ENCODE data around the gene BCKDK.

BCKDK gene

DNA sequence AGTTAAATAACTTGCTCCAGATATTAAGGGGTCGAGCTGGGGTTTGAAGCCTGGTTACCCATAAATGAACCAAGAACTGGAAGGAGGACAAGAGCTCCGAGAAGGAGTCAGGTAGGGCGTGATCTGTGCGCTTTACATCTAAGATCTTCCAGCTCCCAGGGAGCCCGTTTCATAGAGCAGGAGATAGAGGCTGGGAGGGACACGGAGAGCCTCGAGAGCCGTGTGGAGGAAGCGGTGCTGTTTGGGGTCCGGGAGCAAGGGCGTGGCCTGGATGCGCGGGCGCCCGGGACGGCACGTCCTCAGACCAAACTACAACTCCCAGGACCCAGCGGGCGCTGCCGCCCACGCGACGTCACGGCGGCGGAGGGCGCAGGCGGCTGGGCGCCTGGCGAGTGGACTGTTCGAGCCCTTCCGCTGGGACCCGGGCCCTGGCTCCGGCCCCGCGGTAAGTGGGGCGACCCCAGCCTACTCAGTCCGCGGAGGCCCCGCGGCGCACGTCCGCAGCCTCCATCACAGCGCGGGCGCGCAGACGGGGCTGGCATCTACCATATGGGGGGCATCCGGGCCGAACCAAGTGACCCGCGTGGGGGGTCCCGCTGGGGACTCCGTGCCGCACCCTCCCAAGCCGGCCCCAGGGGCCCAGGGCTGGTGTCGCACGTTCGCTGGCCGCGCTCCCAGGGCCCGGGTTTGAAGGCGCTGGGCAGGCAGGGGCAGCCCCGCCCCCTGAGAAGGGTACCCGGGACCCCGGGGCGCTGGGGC lies at the start of gene BCKDK:
TSS of gene BCKDK (plus strand) at position 352 of the 759 bp plus-strand sequence. CDS start 838 bp downstream, outside the sequence.
- Histone ChIP-seq H3K9me3 (ENCODE audit: low read depth, low read length) (no peaks in the 10 kb centered on the region), H3K36me3 (ENCODE audit: insufficient read depth, low read length) (peaks cover 27% of the 10 kb centered on the region; the same call in 1 of the 2 replicates), H3K9ac (ENCODE audit: insufficient read length) (peak within 1 kb of the TSS; percentile 81), H3K4me3 (peak within 1 kb of the TSS; percentile 95), H3K27ac (no peak within 1 kb of the TSS)
- DNase-seq (ENCODE audit: low read depth, low spot score), result no peak
- no peak for TF ChIP-seq FOXP2 (optimal IDR thresholded peaks at IDR 0.05; ENCODE audit: control extremely low read depth, extremely low read length, insufficient read depth)
- TF ChIP-seq EZH2 (IDR thresholded peaks at IDR 0.05), result no peak
- peak; percentile 73 for TF ChIP-seq POLR2AphosphoS5 (IDR thresholded peaks at IDR 0.05; ENCODE audit: borderline replicate concordance, low read depth, low read length)

DNA sequence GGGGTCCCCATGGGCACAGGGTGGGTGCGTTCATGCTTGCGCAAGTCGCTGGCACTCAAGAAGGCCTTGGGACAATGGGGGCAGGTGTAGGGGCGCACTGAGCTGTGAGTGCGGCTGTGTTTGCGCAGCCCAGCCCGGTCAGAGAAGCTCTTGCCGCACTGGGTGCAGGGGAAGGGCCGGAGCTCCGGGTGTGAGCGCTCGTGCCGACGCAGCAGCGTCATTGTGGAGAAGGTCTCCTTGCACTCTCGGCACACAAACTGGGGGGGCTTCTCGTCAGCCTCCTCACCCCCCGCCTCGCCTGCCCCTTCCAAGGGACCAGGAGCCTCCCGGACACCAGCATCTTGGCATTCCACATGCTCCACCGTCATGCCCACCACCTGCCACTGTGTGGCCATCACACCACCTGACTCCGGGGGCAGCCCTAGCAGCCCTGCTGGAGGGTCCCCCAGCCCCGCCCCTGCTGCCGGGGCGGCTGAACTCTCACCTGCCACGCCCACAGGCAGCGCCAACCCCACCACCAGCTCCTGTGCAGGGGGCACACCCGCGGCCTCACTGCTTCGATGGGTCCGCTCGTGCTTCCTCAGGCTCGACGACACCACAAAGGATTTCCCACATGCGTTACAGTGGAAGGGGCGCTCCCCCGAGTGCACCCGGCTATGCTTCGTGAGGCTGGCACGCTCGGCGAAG lies 46.9 kb upstream of the BCKDK start:
- H3K9ac ChIP-seq (ENCODE audit: insufficient read length), result no peak overlapping the region
- no peak overlapping the region for H3K4me3 ChIP-seq
- no peak overlapping the region for H3K27ac ChIP-seq
- no peaks in the 10 kb centered on the region for H3K9me3 ChIP-seq (ENCODE audit: low read depth, low read length)
- DNase-seq (ENCODE audit: low read depth, low spot score), result no peak
- peaks cover 30% of the 10 kb centered on the region; the same call in 1 of the 2 replicates for H3K36me3 ChIP-seq (ENCODE audit: insufficient read depth, low read length)
- TF ChIP-seq FOXP2 (optimal IDR thresholded peaks at IDR 0.05; ENCODE audit: control extremely low read depth, extremely low read length, insufficient read depth) (no peak), EZH2 (IDR thresholded peaks at IDR 0.05) (no peak), POLR2AphosphoS5 (IDR thresholded peaks at IDR 0.05; ENCODE audit: borderline replicate concordance, low read depth, low read length) (no peak)

DNA sequence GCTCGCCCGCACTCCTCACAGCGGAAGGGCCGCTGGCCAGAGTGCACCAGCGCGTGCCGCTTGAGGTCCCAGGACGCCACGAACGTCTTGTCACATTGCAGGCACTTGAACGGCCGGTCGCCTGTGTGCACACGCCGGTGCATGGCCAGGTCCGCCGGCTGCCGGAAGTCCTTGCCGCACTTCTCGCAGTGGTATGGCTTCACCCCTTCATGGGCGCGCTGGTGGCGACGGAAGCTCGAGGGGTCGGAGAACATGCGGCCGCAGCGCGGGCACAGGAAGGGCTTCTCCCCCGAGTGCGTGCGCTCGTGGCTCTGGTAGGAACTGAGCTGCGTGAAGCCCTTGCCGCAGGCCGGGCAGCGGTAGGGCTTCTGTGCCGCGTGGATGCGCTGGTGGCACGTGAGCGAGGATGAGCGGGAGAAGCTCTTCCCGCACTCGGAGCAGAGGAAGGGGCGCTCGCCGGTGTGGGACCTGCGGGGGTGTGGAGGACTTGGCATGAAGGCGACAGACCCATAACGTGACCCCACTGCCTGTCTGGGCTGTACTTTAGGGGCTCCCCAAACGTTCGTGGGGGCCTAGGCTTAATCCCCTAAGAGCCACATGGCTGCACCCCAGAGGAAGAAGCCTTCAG lies 46.3 kb upstream of the BCKDK start:
- no peak overlapping the region for H3K9ac ChIP-seq (ENCODE audit: insufficient read length)
- no peak overlapping the region for H3K27ac ChIP-seq
- H3K36me3 ChIP-seq (ENCODE audit: insufficient read depth, low read length), result peaks cover 30% of the 10 kb centered on the region; the same call in 1 of the 2 replicates
- H3K4me3 ChIP-seq, result no peak overlapping the region
- TF ChIP-seq POLR2AphosphoS5 (IDR thresholded peaks at IDR 0.05; ENCODE audit: borderline replicate concordance, low read depth, low read length), result no peak
- TF ChIP-seq FOXP2 (optimal IDR thresholded peaks at IDR 0.05; ENCODE audit: control extremely low read depth, extremely low read length, insufficient read depth), result no peak
- no peak for TF ChIP-seq EZH2 (IDR thresholded peaks at IDR 0.05)
- H3K9me3 ChIP-seq (ENCODE audit: low read depth, low read length), result no peaks in the 10 kb centered on the region
- no peak for DNase-seq (ENCODE audit: low read depth, low spot score)

DNA sequence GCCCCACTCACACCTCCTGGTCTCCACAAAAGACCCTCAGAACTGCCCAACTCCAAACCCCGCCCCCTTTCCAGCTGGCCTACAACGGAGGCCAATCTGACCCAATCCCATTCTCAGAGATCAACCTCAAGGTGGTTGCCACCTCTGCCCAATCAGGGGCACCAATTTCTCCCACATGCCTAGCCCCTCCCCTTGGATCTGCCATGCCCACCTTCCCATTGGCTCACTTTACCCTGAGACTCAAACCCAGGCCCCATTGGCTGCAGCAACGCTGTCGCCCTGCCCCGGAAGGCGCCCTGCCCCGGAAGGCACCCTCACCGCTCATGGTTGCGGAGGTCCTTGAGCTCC lies 44.7 kb upstream of the BCKDK start:
- no peak overlapping the region for H3K27ac ChIP-seq
- H3K9ac ChIP-seq (ENCODE audit: insufficient read length), result no peak overlapping the region
- no peaks in the 10 kb centered on the region for H3K9me3 ChIP-seq (ENCODE audit: low read depth, low read length)
- no peak for DNase-seq (ENCODE audit: low read depth, low spot score)
- no peak for TF ChIP-seq EZH2 (IDR thresholded peaks at IDR 0.05)
- TF ChIP-seq POLR2AphosphoS5 (IDR thresholded peaks at IDR 0.05; ENCODE audit: borderline replicate concordance, low read depth, low read length), result no peak
- TF ChIP-seq FOXP2 (optimal IDR thresholded peaks at IDR 0.05; ENCODE audit: control extremely low read depth, extremely low read length, insufficient read depth), result no peak
- no peak overlapping the region for H3K4me3 ChIP-seq
- H3K36me3 ChIP-seq (ENCODE audit: insufficient read depth, low read length), result peaks cover 30% of the 10 kb centered on the region; the same call in 1 of the 2 replicates

- TF ChIP-seq FOXP2 (optimal IDR thresholded peaks at IDR 0.05; ENCODE audit: control extremely low read depth, extremely low read length, insufficient read depth) (no peak), POLR2AphosphoS5 (IDR thresholded peaks at IDR 0.05; ENCODE audit: borderline replicate concordance, low read depth, low read length) (no peak)
- no peaks in the 10 kb centered on the region for H3K9me3 ChIP-seq (ENCODE audit: low read depth, low read length)
- DNase-seq (ENCODE audit: low read depth, low spot score), result no peak
- no peak overlapping the region for H3K27ac ChIP-seq
- no peak overlapping the region for H3K9ac ChIP-seq (ENCODE audit: insufficient read length)
- H3K4me3 ChIP-seq, result no peak overlapping the region
- H3K36me3 ChIP-seq (ENCODE audit: insufficient read depth, low read length), result peaks cover 30% of the 10 kb centered on the region; the same call in 1 of the 2 replicates
Measured at GRCh38 chr16:31063843-31064611, 44.2 kb upstream of the BCKDK start.

DNA sequence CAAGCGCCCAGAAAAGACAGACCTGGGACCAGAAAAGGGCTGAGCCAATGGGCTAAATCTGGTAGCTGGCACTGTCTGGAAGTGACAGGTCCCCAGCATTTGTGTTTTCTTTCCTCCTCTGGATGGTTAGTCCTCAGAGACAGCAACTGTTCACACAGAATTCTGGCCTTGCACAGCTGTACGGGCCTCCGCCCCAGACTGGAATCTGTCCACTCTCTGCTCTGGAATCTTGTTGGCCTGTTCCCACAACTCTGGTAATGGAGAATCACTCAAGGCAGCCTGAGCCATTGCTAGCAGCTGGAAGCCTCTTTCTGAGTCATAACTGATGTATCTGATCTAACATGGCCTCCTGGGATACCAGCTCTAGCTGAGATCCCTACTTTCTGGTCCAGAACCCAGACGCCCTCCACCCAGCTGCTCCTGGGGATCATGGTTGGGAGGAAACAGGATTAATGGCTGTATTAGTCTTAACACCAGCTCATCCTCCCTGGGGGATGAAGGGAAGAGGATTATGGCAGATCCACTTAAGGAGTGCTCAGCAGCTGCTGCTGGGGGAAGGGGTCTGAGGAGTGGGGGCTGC lies 43.2 kb upstream of the BCKDK start:
- Histone ChIP-seq H3K27ac (no peak overlapping the region), H3K36me3 (ENCODE audit: insufficient read depth, low read length) (peaks cover 30% of the 10 kb centered on the region; the same call in 1 of the 2 replicates), H3K9ac (ENCODE audit: insufficient read length) (no peak overlapping the region), H3K9me3 (ENCODE audit: low read depth, low read length) (no peaks in the 10 kb centered on the region), H3K4me3 (no peak overlapping the region)
- no peak for DNase-seq (ENCODE audit: low read depth, low spot score)
- no peak for TF ChIP-seq FOXP2 (optimal IDR thresholded peaks at IDR 0.05; ENCODE audit: control extremely low read depth, extremely low read length, insufficient read depth)

GRCh38 chr16:31067342-31067741 lies 40.8 kb upstream of the BCKDK start:
- Histone ChIP-seq H3K9ac (ENCODE audit: insufficient read length) (no peak overlapping the region), H3K9me3 (ENCODE audit: low read depth, low read length) (no peaks in the 10 kb centered on the region), H3K27ac (no peak overlapping the region), H3K36me3 (ENCODE audit: insufficient read depth, low read length) (peaks cover 15% of the 10 kb centered on the region; the same call in 1 of the 2 replicates), H3K4me3 (no peak overlapping the region)
- no peak for DNase-seq (ENCODE audit: low read depth, low spot score)
- no peak for TF ChIP-seq EZH2 (IDR thresholded peaks at IDR 0.05)
